A549 (cell line): ENCODE data around the gene KRTAP10-2.

Source experiments
- POLR2A ChIP-seq: IDR thresholded peaks from 2 replicates; pipeline ENCODE4 v1.6.1; 2012; ENCODE audit warnings: mild to moderate bottlenecking, low read length
- POLR2AphosphoS2 ChIP-seq: conservative IDR thresholded peaks from 2 replicates; pipeline ENCODE4 v1.6.1; 2012; ENCODE audit warnings: low read length, improper control_type of control experiment, inconsistent platforms
- SMC3 ChIP-seq: fragments of >200 bp; sonication (Bioruptor Twin); formaldehyde crosslinking; IDR thresholded peaks from 3 replicates; pipeline ENCODE4 v1.6.1; 2018; ENCODE audit warnings: inconsistent platforms
- TF ChIP-seq, protein P1 (sequence below): fragments of >200 bp; sonication (Bioruptor Twin); formaldehyde crosslinking; IDR thresholded peaks from 3 replicates; pipeline ENCODE4 v1.5.1; 2016
- TF ChIP-seq, protein P2 (sequence below): IDR thresholded peaks from 2 replicates; pipeline ENCODE4 v1.6.1; 2012; ENCODE audit warnings: low read depth, borderline replicate concordance
- TF ChIP-seq, protein P3 (sequence below): IDR thresholded peaks from 2 replicates; pipeline ENCODE4 v1.6.1; 2012
- TF ChIP-seq, protein P4 (sequence below): fragments of 200-600 bp; sonication (generic); IDR thresholded peaks from 2 replicates; pipeline ENCODE4 v1.6.1; 2016; ENCODE audit warnings: antibody characterized with exemption, mild to moderate bottlenecking, moderate library complexity

DNA sequence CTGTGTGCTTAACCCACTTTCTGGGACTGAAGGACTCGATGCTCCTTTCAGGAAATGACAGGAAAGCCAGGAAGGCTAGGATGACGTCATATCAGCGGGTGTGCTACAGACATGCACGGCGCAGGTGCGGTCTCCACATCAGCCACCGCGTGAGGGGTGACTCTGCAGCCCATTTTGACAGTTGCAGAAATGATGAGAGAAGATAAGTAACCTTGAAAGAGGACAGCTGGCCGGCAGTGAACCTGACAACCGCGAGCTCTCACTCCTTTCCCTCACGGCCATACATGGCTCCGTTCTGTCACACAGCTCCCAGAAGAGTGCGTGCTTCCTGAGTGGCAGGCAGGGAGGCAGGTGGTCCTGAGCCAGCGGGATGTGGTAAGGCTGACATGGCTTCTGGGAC, 30.8 kb upstream of the KRTAP10-2 start:
- TF ChIP-seq, protein P1, sequence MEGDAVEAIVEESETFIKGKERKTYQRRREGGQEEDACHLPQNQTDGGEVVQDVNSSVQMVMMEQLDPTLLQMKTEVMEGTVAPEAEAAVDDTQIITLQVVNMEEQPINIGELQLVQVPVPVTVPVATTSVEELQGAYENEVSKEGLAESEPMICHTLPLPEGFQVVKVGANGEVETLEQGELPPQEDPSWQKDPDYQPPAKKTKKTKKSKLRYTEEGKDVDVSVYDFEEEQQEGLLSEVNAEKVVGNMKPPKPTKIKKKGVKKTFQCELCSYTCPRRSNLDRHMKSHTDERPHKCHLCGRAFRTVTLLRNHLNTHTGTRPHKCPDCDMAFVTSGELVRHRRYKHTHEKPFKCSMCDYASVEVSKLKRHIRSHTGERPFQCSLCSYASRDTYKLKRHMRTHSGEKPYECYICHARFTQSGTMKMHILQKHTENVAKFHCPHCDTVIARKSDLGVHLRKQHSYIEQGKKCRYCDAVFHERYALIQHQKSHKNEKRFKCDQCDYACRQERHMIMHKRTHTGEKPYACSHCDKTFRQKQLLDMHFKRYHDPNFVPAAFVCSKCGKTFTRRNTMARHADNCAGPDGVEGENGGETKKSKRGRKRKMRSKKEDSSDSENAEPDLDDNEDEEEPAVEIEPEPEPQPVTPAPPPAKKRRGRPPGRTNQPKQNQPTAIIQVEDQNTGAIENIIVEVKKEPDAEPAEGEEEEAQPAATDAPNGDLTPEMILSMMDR: no peak
- TF ChIP-seq POLR2A: no peak
- no peak for TF ChIP-seq SMC3
- TF ChIP-seq POLR2AphosphoS2: no peak
- TF ChIP-seq, protein P2, sequence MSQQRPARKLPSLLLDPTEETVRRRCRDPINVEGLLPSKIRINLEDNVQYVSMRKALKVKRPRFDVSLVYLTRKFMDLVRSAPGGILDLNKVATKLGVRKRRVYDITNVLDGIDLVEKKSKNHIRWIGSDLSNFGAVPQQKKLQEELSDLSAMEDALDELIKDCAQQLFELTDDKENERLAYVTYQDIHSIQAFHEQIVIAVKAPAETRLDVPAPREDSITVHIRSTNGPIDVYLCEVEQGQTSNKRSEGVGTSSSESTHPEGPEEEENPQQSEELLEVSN: no peak
- TF ChIP-seq, protein P3, sequence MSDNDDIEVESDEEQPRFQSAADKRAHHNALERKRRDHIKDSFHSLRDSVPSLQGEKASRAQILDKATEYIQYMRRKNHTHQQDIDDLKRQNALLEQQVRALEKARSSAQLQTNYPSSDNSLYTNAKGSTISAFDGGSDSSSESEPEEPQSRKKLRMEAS: no peak
- TF ChIP-seq, protein P4, sequence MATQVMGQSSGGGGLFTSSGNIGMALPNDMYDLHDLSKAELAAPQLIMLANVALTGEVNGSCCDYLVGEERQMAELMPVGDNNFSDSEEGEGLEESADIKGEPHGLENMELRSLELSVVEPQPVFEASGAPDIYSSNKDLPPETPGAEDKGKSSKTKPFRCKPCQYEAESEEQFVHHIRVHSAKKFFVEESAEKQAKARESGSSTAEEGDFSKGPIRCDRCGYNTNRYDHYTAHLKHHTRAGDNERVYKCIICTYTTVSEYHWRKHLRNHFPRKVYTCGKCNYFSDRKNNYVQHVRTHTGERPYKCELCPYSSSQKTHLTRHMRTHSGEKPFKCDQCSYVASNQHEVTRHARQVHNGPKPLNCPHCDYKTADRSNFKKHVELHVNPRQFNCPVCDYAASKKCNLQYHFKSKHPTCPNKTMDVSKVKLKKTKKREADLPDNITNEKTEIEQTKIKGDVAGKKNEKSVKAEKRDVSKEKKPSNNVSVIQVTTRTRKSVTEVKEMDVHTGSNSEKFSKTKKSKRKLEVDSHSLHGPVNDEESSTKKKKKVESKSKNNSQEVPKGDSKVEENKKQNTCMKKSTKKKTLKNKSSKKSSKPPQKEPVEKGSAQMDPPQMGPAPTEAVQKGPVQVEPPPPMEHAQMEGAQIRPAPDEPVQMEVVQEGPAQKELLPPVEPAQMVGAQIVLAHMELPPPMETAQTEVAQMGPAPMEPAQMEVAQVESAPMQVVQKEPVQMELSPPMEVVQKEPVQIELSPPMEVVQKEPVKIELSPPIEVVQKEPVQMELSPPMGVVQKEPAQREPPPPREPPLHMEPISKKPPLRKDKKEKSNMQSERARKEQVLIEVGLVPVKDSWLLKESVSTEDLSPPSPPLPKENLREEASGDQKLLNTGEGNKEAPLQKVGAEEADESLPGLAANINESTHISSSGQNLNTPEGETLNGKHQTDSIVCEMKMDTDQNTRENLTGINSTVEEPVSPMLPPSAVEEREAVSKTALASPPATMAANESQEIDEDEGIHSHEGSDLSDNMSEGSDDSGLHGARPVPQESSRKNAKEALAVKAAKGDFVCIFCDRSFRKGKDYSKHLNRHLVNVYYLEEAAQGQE: no peak
